Trophoblast cell (in vitro differentiated cells and primary cell): Measurements from ENCODE around the gene CEP295NL.
A peak's percentile ranks its signal among the peaks of the same experiment; 100 is the strongest.

ENCODE experiments used
- DNase-seq, 2 donors: peaks; one replicate each; pipeline ENCODE4 v3.0.0-alpha.2; 2016
- H2AFZ ChIP-seq: 2 replicates; pipeline ENCODE4 v1.6.1; 2013; ENCODE audit warnings: low read length, moderate library complexity, mild to moderate bottlenecking; ENCODE audit not compliant: insufficient read depth, poor library complexity
- H2AK5ac ChIP-seq: 2 replicates; pipeline ENCODE4 v1.6.1; 2013; ENCODE audit warnings: mild to moderate bottlenecking, low read length
- H2BK120ac ChIP-seq: 2 replicates; pipeline ENCODE4 v1.6.1; 2013; ENCODE audit warnings: low read length, mild to moderate bottlenecking, moderate library complexity; ENCODE audit not compliant: insufficient read depth, poor library complexity
- H2BK12ac ChIP-seq: 2 replicates; pipeline ENCODE4 v1.6.1; 2013; ENCODE audit warnings: mild to moderate bottlenecking, low read length, moderate library complexity
- H2BK5ac ChIP-seq: 2 replicates; pipeline ENCODE4 v1.6.1; 2013; ENCODE audit warnings: low read length, low read depth, moderate library complexity, mild to moderate bottlenecking; ENCODE audit not compliant: poor library complexity
- H3K14ac ChIP-seq: 2 replicates; pipeline ENCODE4 v1.6.1; 2013; ENCODE audit warnings: mild to moderate bottlenecking, low read length
- H3K18ac ChIP-seq: 2 replicates; pipeline ENCODE4 v1.6.1; 2013; ENCODE audit warnings: mild to moderate bottlenecking, low read length
- H3K23ac ChIP-seq: 2 replicates; pipeline ENCODE4 v1.6.1; 2013; ENCODE audit warnings: low read length
- H3K27ac ChIP-seq: 2 replicates; pipeline ENCODE4 v1.5.1; 2013; ENCODE audit warnings: low read depth, mild to moderate bottlenecking, inconsistent platforms, low read length, moderate library complexity
- H3K27me3 ChIP-seq: 2 replicates; pipeline ENCODE4 v1.6.1; 2013; ENCODE audit warnings: inconsistent platforms, mild to moderate bottlenecking, low read length, moderate library complexity; ENCODE audit not compliant: insufficient read depth
- H3K36me3 ChIP-seq, 2 experiments: 1 replicate in 1 of 2; 2 replicates in 1 of 2; pipeline ENCODE4 v1.6.1; 2013; ENCODE audit warnings: low read length in 2 of 2, mild to moderate bottlenecking in 2 of 2, moderate library complexity in 1 of 2; ENCODE audit not compliant: insufficient read depth in 2 of 2, control insufficient read depth in 1 of 2
- H3K4ac ChIP-seq: 2 replicates; pipeline ENCODE4 v1.6.1; 2013; ENCODE audit warnings: low read depth, mild to moderate bottlenecking, low read length, moderate library complexity
- H3K4me1 ChIP-seq, 2 experiments: 1 replicate in 1 of 2; 2 replicates in 1 of 2; pipeline ENCODE4 v1.6.1; 2013; ENCODE audit warnings: low read length in 2 of 2, mild to moderate bottlenecking in 2 of 2, moderate library complexity in 1 of 2; ENCODE audit not compliant: insufficient read depth in 2 of 2, control insufficient read depth in 1 of 2
- H3K4me2 ChIP-seq: 2 replicates; pipeline ENCODE4 v1.6.1; 2013; ENCODE audit warnings: inconsistent platforms, mild to moderate bottlenecking, low read length, moderate library complexity
- H3K4me3 ChIP-seq: 2 replicates; pipeline ENCODE4 v1.5.1; 2013; ENCODE audit warnings: mild to moderate bottlenecking, low read depth, low read length, inconsistent platforms
- H3K79me1 ChIP-seq: one replicate; pipeline ENCODE4 v1.6.1; 2013; ENCODE audit warnings: low read length
- H3K79me2 ChIP-seq: 2 replicates; pipeline ENCODE4 v1.6.1; 2013; ENCODE audit warnings: low read length, mild to moderate bottlenecking; ENCODE audit not compliant: control insufficient read depth, insufficient read depth, poor library complexity
- H3K9ac ChIP-seq: 2 replicates; pipeline ENCODE4 v1.6.1; 2013; ENCODE audit warnings: mild to moderate bottlenecking, low read length
- H3K9me3 ChIP-seq: 2 replicates; pipeline ENCODE4 v1.6.1; 2013; ENCODE audit warnings: low read depth, mild to moderate bottlenecking, control low read depth, inconsistent platforms, low read length; ENCODE audit not compliant: insufficient read depth
- H4K12ac ChIP-seq: 2 replicates; pipeline ENCODE4 v1.6.1; 2013; ENCODE audit warnings: low read depth, mild to moderate bottlenecking, low read length, moderate library complexity
- H4K8ac ChIP-seq: 2 replicates; pipeline ENCODE4 v1.6.1; 2013; ENCODE audit warnings: low read depth, mild to moderate bottlenecking, low read length, moderate library complexity
- H4K91ac ChIP-seq: one replicate; pipeline ENCODE4 v1.6.1; 2013; ENCODE audit warnings: low read depth, mild to moderate bottlenecking, low read length, moderate library complexity
- WGBS: extraction: QIAGEN DNeasy Blood & Tissue Kit; methylation state at CpG from one replicate; pipeline ENCODE4 v1.1.7; 2013; ENCODE audit warnings: missing lambda C conversion rate; ENCODE audit not compliant: insufficient read length, insufficient coverage; ENCODE audit errors: extremely low coverage; 5-methylcytosine and 5-hydroxymethylcytosine counted together

Gene CEP295NL

DNA sequence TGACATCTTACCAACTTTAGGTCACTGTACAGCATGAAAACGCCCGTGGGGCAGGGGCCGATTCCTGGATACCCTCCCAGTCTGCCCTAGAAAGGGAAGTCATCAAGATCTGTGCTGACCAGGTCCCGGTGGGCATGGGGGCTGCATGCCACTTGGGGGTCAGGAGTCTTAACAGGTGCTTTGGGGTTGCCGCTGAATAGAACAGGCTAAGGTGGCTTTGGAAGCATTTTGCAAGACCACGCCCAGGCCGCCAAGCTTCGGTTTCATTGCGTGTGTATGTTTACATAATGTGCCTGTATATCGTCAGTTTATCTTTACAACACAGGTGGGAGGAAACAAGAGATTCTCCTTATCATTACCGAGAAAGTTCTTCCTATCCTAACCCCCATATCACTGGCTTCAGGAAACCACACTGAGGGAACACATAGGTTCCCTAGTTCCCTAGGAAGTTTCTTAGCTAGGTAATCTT, 49.0 kb downstream of the CEP295NL start:
- H2AFZ ChIP-seq: no peak overlapping the region
- H4K12ac ChIP-seq: no peak overlapping the region
- H3K27ac ChIP-seq: no peak overlapping the region
- no CpG with 5 or more reads among the region's 11 CpGs for WGBS
- no peaks in the 10 kb centered on the region for H3K27me3 ChIP-seq
- H3K4me2 ChIP-seq: no peak overlapping the region
- H3K79me1 ChIP-seq: no peaks in the 10 kb centered on the region
- no peaks in the 10 kb centered on the region for H3K9me3 ChIP-seq
- H4K8ac ChIP-seq: no peak overlapping the region
- H3K4me1 ChIP-seq: peaks cover 3 to 7% of the 10 kb centered on the region in 2 experiments
- no peak overlapping the region for H2BK12ac ChIP-seq
- no peak overlapping the region for H2AK5ac ChIP-seq
- no peak overlapping the region for H2BK120ac ChIP-seq
- no peak overlapping the region for H3K9ac ChIP-seq
- H2BK5ac ChIP-seq: no peak overlapping the region
- H3K79me2 ChIP-seq: no peaks in the 10 kb centered on the region
- H3K23ac ChIP-seq: no peak overlapping the region
- no peak overlapping the region for H4K91ac ChIP-seq
- H3K14ac ChIP-seq: no peak overlapping the region
- no peak for DNase-seq
- peaks cover 20 to 23% of the 10 kb centered on the region in 2 experiments for H3K36me3 ChIP-seq
- H3K4ac ChIP-seq: no peak overlapping the region
- no peak overlapping the region for H3K18ac ChIP-seq
- no peak overlapping the region for H3K4me3 ChIP-seq

DNA sequence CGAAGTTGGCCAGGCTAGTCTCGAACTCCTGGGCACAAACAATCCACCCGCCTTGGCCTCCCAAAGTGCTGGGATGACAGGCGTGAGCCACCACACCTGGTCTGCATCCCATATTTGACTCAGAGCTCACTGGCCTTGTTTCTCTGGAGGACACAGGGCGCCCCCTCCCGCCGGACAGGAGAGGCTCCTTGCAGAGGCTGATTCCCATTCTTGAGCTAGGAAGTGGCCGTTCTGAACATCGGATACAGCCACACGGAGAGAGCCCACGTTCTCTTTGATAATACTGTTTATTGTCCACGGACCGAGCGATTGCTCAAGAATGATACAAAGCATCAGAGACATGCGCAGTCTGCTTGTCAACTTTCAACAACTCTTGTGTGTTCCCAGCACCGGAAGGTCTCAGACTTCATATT, 50.3 kb downstream of the CEP295NL start:
- Histone ChIP-seq H3K14ac (no peak overlapping the region), H3K4me2 (no peak overlapping the region), H4K8ac (no peak overlapping the region), H2AFZ (no peak overlapping the region), H3K18ac (no peak overlapping the region), H3K27ac (no peak overlapping the region), H4K91ac (no peak overlapping the region), H3K27me3 (no peaks in the 10 kb centered on the region), H3K4ac (no peak overlapping the region), H2BK12ac (no peak overlapping the region), H3K23ac (no peak overlapping the region), H3K36me3 (peaks cover 20 to 23% of the 10 kb centered on the region in 2 experiments), H3K9me3 (no peaks in the 10 kb centered on the region), H3K9ac (no peak overlapping the region), H2BK120ac (no peak overlapping the region), H2BK5ac (no peak overlapping the region), H3K79me1 (no peaks in the 10 kb centered on the region), H3K79me2 (no peaks in the 10 kb centered on the region), H2AK5ac (no peak overlapping the region), H4K12ac (no peak overlapping the region), H3K4me1 (peaks cover 3 to 7% of the 10 kb centered on the region in 2 experiments), H3K4me3 (no peak overlapping the region)
- WGBS: no CpG with 5 or more reads among the region's 16 CpGs
- peak; percentile 67 to 78 for DNase-seq

DNA sequence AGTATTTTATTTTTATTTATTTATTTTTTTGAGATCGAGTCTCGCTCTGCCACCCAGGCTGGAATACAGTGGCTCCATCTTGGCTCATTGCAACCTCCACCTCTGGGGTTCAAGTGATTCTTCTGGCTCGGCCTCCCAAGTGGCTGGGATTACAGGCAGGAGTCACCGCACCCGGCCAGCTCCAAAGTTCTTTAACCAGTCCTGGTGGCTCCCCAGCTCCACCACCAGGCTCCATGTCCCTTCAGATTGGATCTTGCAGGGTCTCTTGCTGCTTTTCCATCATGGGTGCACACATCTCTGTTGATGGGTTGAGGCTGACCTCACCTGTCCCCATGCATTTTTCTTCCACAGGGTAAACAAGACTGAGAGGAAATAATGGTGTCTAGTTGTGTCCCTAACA, 54.0 kb downstream of the CEP295NL start:
- Histone ChIP-seq H4K8ac (no peak overlapping the region), H4K12ac (no peak overlapping the region), H3K27me3 (no peaks in the 10 kb centered on the region), H3K4me3 (no peak overlapping the region), H3K4me1 (no peaks in the 10 kb centered on the region), H3K9me3 (no peaks in the 10 kb centered on the region), H3K27ac (no peak overlapping the region), H3K4ac (no peak overlapping the region), H2AK5ac (no peak overlapping the region), H2BK5ac (no peak overlapping the region), H2BK120ac (no peak overlapping the region), H2BK12ac (no peak overlapping the region), H4K91ac (no peak overlapping the region), H2AFZ (no peak overlapping the region), H3K79me1 (no peaks in the 10 kb centered on the region), H3K79me2 (no peaks in the 10 kb centered on the region), H3K23ac (no peak overlapping the region), H3K4me2 (no peak overlapping the region), H3K18ac (no peak overlapping the region), H3K14ac (no peak overlapping the region), H3K36me3 (peaks cover 3 to 4% of the 10 kb centered on the region in 2 experiments), H3K9ac (no peak overlapping the region)
- no peak for DNase-seq
- WGBS: no CpG with 5 or more reads among the region's 5 CpGs

DNA sequence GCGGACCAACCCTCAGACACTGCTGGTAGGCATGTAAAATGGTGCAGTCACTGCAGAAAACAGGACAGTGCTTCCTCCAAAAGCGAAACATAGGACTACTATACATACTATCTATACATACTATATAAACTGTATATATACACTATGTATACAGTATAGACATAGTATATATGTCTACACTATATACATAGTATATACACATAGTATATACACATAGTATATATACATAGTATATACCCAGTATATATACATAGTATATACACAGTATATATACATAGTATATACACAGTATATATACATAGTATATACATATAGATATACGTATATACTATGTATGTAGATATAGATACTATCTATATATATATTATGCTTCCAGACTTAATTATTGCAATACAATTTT, 55.9 kb downstream of the CEP295NL start:
- Histone ChIP-seq H3K79me2 (no peaks in the 10 kb centered on the region), H3K36me3 (no peaks in the 10 kb centered on the region), H3K4me2 (no peak overlapping the region), H4K91ac (no peak overlapping the region), H3K9ac (no peak overlapping the region), H2AK5ac (no peak overlapping the region), H3K4me1 (no peaks in the 10 kb centered on the region), H2AFZ (no peak overlapping the region), H2BK5ac (no peak overlapping the region), H2BK12ac (no peak overlapping the region), H4K12ac (no peak overlapping the region), H3K27ac (no peak overlapping the region), H3K4ac (no peak overlapping the region), H3K14ac (no peak overlapping the region), H3K79me1 (no peaks in the 10 kb centered on the region), H3K23ac (no peak overlapping the region), H3K9me3 (no peaks in the 10 kb centered on the region), H2BK120ac (no peak overlapping the region), H3K4me3 (no peak overlapping the region), H3K27me3 (no peaks in the 10 kb centered on the region), H4K8ac (no peak overlapping the region), H3K18ac (no peak overlapping the region)
- no CpG with 5 or more reads among the region's 3 CpGs for WGBS
- DNase-seq: no peak
